IPS-18c (cell line): ENCODE results near the gene TCERG1L.

Source experiments
- H3K4me3 ChIP-seq: 2 replicates; pipeline ENCODE4 v1.7.0; 2013; ENCODE audit warnings: low read depth, mild to moderate bottlenecking, low read length, moderate library complexity; ENCODE audit not compliant: insufficient read depth
- H3K9me3 ChIP-seq: one replicate; pipeline ENCODE4 v1.6.1; 2013; ENCODE audit warnings: mild to moderate bottlenecking, low read length, moderate library complexity; ENCODE audit not compliant: control insufficient read depth, insufficient read depth

The TCERG1L gene

DNA sequence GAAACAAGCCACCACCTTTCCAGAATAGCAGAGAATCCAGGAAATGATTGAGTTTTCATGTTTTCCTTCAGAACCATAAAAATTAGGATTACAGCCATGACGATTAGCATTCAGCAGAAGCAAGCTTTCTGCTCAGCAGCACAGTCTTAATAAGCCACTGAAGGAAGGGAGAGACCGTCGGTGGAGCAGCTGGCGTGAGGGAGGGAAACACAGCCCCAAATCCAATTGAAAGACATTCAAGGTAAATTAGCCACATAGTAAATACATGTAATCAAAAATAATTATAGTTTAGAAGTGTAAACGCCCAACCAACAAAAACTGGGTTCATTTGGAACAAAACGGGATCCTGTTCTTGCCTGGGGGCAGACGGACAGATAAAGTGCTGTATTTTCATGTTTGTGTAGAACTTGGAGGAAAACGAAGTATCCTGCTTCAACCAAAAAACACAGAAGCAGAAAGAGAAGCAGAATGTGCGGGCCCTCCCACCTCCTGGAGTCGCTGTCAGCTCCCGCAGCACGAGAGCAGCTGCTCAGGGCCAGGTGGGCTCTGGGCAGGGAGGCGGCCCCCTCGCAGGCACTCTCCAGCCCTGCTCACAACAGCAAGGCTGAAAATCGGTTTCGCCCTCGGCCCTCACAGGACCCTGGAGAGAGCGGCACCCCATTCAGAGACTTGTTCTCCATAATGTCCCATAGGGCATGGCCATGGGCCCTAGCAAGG is 84.9 kb downstream of the TCERG1L start:
- Histone ChIP-seq H3K4me3 (no peak overlapping the region), H3K9me3 (peaks cover 27% of the 10 kb centered on the region)

DNA sequence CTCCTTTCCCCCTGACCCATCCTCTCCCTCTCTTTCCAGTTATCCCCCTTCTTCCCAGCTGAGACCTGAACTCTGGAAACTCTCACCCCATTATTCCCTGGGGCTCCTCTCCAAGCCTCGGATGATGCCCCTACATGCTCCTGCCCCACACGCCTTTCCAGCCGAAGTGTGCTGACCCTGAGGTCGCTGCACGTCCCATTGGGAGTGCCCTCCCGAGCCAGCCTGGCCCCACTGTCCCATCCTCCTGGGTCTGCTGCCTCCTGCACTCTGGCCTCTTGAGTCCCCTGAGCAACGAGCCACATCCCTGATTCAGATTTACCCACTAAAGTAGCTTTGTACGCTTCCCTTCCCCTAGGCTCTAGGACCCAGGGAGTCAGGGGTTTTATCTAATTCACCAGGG is 87.4 kb downstream of the TCERG1L start:
- peaks cover 26% of the 10 kb centered on the region for H3K9me3 ChIP-seq
- H3K4me3 ChIP-seq: no peak overlapping the region; the same call in 1 of the 2 replicates

DNA sequence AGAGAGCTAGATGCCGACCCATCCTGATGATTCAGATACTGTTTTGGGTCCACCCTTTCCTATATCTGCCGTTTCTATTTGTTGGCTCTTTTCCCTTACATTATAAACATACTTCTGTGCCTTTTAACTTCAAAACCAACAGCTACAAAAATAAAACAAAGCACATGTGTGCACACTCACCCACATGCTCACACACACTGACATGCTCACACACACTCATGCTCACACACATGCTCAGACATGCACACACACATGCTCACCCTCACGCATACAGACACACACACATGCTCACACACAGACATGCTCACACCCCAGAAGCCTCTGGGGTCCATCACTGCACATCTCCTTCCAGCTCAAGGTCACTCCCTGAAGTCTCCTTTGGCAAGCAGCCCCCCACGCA is 88.1 kb downstream of the TCERG1L start:
- Histone ChIP-seq H3K4me3 (no peak overlapping the region), H3K9me3 (peaks cover 30% of the 10 kb centered on the region)

GRCh38 chr10:131222986-131223385 is 88.5 kb downstream of the TCERG1L start:
- peaks cover 28% of the 10 kb centered on the region for H3K9me3 ChIP-seq
- no peak overlapping the region for H3K4me3 ChIP-seq

DNA sequence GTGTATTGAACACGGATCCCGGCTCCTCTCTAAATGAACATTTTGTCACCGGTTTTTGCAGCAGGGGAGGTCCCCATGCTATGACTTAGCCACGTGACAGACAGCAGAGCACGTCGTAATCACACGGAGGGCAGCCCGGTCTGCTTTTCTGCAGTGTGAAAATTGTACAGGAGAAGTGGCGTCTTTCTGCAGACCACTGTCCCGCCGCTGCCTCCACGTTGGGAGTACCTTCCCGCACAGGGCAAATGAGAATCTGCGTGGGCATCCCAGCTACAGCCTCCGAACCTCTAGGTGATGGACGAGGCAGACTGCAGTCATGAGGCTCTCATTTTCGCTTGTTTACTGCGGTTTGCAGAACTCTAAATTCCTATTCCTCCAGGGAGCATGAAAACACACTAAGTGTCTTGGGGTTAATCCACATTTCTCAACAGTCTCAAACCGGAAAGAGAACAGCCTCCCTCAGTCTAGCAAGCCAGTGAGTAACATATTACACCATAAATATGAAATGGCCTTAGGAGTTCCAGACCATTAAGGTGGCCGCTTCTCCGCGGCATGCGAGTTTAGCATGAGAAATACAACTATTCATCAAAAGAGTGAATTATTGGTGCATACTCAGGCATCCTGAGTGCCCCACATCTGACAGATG is 89.8 kb downstream of the TCERG1L start:
- H3K9me3 ChIP-seq: peaks cover 23% of the 10 kb centered on the region
- no peak overlapping the region for H3K4me3 ChIP-seq

DNA sequence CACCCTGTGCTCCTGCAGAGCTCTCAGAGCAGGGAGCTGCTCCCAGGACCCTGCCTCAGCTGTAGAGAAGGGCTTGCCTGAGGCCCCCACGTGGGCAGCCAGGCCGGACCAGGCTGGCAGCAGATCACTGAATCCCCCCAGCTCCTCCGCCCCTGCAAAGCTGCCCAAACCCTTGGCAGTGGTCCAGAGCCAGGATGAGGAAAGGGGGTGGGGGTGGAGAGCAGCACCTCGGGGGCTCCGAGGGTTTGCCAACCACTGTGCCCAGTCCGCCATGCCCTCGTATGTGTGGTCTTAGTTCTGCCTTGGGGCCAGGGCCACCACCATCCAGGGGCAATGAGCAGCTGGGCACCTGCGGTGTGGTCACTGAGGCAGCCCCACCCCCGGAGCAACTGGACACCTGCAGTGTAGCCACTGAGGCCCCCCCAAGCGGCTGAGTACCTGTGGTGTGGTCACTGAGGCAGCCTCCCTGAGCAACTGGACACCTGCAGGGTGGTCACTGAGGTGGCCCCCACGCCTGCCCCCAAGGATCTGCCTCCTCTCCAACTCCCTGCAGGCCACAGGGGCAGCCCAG is 90.8 kb downstream of the TCERG1L start:
- Histone ChIP-seq H3K4me3 (no peak overlapping the region), H3K9me3 (peaks cover 22% of the 10 kb centered on the region)

DNA sequence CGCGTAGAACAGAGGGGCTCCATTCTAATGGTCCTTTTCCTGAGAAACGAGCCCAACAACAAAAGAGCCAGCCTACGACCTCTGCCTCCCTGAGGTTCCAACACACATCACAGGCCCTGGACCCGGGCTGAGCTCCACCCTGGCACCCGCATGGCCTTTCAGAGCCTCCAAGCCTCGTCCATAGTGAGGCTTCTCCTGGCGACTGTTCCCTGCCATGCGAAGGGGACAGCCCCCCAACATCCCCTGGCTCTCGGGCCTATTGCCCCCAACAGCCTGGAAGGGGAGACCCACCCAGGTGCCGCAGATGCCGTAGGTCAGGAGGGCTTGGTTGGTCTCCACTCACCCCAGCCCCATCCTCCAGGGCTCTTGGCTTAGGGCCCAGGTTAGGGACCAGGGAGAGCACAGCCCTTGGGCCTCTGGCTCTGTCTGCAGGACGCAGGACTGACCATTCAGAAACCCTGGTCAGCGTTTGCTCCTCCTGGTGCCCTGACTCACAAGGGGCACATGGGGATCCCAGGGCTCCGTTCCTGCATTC is 91.5 kb downstream of the TCERG1L start:
- Histone ChIP-seq H3K9me3 (peaks cover 22% of the 10 kb centered on the region), H3K4me3 (no peak overlapping the region)

DNA sequence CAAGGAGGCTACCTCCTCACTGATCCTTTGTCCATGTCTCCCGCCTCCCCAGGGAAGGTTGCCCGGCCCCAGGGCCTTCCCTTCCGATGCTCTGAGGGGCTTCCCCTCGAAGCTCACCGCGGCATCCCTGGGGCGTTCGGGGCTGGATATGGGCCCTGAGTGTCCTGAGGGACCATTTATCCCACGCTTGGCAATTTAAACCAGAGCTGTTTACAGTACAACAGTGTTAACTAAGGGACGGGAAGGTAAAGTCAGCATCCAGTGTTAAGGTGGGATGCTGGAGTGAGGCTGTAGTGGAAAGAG is 92.0 kb downstream of the TCERG1L start:
- peaks cover 22% of the 10 kb centered on the region for H3K9me3 ChIP-seq
- no peak overlapping the region for H3K4me3 ChIP-seq

- Histone ChIP-seq H3K9me3 (peaks cover 19% of the 10 kb centered on the region), H3K4me3 (no peak overlapping the region; the same call in 1 of the 2 replicates)
These were observed 92.5 kb downstream of the TCERG1L start for GRCh38 chr10:131218811-131219583.

DNA sequence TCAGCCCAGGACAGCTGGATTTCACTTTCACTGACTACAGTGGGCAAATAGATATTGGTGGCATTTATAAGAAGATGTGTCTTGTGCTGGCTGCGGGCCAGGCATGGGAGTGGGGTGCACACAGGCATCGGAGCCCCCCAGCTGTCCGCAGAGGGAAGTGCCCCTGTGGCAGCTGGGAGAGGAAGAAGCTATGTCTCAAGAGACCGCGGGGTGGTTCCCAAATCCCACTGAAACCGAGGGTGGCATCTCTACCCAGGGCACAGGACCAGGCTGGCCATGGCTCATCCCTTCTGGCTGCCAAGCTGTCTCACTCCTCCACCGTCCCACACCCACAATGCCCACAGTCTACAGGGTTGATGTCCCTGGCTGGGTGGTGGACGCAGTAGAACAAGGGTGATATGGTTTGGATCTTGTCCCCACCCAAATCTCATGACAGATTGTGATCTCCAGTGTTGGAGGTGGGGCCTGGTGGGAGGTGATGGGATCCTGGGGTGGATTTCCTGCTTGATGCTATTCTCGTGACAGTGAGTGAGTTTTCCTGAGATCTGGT is 94.8 kb downstream of the TCERG1L start:
- Histone ChIP-seq H3K9me3 (peaks cover 17% of the 10 kb centered on the region), H3K4me3 (no peak overlapping the region)

- Histone ChIP-seq H3K9me3 (peaks cover 16% of the 10 kb centered on the region), H3K4me3 (no peak overlapping the region)
These were observed 95.7 kb downstream of the TCERG1L start for GRCh38 chr10:131215776-131216175.

DNA sequence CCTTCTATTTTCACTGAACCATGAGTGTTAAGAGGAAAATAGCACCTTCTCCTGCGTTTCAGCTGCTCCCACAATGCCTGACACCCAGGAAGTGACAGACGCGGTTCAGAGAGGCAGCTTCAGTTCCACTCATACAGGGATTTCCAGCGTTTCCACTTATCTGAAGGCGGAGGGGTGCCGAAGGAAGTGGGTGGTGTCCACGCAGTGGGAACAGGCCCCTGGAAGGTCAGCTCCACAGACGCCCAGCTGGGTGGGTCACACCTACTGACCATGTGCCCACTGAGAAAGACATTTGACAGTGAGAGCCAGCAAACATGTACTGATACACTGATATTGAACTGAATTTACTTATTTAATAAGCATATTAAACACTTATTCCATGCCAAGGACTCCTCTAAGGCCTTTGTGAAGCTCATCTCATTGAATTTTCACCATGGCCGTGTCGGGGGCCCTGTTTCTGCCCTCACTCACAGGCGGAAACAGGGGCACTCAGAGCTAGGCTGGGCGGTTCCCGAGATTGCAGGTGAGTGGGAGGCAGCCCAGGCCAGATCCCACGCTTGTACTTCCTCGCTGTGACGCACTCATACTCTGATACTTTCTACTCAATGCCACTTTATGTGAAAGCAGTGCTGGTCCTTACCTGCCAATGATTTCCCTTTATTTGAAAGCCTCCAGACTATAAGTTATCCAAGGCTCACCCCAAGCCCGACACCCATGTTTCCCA is 96.8 kb downstream of the TCERG1L start:
- Histone ChIP-seq H3K4me3 (no peak overlapping the region), H3K9me3 (peaks cover 17% of the 10 kb centered on the region)

GRCh38 chr10:131213741-131214505 is 97.6 kb downstream of the TCERG1L start:
- H3K4me3 ChIP-seq: no peak overlapping the region
- H3K9me3 ChIP-seq: peaks cover 14% of the 10 kb centered on the region

- H3K4me3 ChIP-seq: no peak overlapping the region
These were observed 98.7 kb downstream of the TCERG1L start for GRCh38 chr10:131212763-131213325.

DNA sequence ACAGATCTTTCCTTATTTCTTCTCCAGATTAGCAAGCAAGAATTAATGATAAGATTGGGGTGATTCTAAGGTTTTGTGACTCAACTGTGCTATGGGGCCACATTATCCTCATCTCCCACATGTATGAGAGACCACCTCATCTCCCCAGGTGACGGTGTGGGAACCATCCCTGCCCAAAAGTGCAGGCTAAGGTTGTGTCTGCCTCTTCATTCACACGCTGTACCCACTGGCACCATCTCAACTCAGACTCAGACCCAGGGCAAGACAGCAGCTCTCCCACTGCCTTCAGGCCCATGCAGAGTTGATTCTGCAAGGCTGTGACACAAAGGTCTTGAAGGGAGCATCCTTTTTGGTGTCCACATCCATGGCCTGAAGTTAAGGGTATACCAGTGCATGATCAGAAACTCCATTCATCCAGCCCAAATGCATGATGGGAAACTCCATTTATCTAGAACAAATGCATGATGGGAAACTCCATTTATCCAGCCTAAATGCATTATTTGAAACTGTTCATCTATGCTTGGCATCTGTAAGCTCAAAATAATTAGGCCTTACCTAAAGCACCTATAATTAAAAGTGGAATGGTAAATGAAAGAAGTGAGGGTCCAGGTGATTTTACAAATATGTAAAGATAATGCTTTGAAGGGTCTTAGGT is 99.4 kb downstream of the TCERG1L start:
- Histone ChIP-seq H3K4me3 (no peak overlapping the region), H3K9me3 (peaks cover 18% of the 10 kb centered on the region)

More at GRCh38 chr10:131212763-131213325, 98.7 kb downstream of the TCERG1L start:
- peaks cover 17% of the 10 kb centered on the region for H3K9me3 ChIP-seq
